DOHH2 (cell line): ENCODE results near the gene HYAL2.

Experiments
- EZH2phosphoT487 ChIP-seq: fragments of 200-600 bp; sonication (generic); IDR thresholded peaks from 2 replicates; pipeline ENCODE4 v1.6.1; 2017; ENCODE audit warnings: borderline replicate concordance, mild to moderate bottlenecking, antibody characterized with exemption, low read length, moderate library complexity, mixed read lengths
- TF ChIP-seq, protein P1 (sequence below): fragments of 200-600 bp; sonication (generic); IDR thresholded peaks from one replicate; pipeline ENCODE4 v1.5.1; 2014; ENCODE audit warnings: antibody characterized with exemption, mild to moderate bottlenecking, low read depth, low read length; ENCODE audit not compliant: poor library complexity, severe bottlenecking

DNA sequence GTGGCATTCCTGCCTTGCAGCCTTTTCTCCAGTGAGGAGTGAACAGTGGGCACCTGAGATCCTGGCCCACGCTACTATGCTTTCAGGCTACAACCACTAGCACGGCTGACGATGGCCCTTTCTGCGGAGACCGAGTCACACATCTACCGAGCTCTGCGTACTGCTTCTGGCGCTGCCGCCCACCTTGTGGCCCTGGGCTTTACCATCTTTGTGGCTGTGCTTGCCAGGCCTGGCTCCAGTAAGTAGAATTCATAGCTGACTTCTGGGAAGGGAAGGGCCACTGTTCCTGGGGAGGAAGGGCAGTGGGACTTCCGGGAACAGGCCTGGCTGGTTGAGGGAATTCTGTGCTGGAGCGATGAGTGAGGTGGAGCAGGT lies 28.8 kb upstream of the HYAL2 start:
- TF ChIP-seq, protein P1, sequence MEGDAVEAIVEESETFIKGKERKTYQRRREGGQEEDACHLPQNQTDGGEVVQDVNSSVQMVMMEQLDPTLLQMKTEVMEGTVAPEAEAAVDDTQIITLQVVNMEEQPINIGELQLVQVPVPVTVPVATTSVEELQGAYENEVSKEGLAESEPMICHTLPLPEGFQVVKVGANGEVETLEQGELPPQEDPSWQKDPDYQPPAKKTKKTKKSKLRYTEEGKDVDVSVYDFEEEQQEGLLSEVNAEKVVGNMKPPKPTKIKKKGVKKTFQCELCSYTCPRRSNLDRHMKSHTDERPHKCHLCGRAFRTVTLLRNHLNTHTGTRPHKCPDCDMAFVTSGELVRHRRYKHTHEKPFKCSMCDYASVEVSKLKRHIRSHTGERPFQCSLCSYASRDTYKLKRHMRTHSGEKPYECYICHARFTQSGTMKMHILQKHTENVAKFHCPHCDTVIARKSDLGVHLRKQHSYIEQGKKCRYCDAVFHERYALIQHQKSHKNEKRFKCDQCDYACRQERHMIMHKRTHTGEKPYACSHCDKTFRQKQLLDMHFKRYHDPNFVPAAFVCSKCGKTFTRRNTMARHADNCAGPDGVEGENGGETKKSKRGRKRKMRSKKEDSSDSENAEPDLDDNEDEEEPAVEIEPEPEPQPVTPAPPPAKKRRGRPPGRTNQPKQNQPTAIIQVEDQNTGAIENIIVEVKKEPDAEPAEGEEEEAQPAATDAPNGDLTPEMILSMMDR = no peak
- TF ChIP-seq EZH2phosphoT487 = no peak
